Activated CD8-positive, alpha-beta memory T cell treated with anti-CD3 and anti-CD28 coated beads for 1 hour (primary cell): ENCODE results near the gene SPRY2.

ENCODE experiments used
- DNase-seq, 2 donors: peaks; one replicate each; pipeline ENCODE4 v3.0.0-alpha.2; 2020; ENCODE audit warnings: low read depth in 1 of 2; ENCODE audit errors: extremely low read depth in 1 of 2

The SPRY2 gene, protein sequence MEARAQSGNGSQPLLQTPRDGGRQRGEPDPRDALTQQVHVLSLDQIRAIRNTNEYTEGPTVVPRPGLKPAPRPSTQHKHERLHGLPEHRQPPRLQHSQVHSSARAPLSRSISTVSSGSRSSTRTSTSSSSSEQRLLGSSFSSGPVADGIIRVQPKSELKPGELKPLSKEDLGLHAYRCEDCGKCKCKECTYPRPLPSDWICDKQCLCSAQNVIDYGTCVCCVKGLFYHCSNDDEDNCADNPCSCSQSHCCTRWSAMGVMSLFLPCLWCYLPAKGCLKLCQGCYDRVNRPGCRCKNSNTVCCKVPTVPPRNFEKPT

DNA sequence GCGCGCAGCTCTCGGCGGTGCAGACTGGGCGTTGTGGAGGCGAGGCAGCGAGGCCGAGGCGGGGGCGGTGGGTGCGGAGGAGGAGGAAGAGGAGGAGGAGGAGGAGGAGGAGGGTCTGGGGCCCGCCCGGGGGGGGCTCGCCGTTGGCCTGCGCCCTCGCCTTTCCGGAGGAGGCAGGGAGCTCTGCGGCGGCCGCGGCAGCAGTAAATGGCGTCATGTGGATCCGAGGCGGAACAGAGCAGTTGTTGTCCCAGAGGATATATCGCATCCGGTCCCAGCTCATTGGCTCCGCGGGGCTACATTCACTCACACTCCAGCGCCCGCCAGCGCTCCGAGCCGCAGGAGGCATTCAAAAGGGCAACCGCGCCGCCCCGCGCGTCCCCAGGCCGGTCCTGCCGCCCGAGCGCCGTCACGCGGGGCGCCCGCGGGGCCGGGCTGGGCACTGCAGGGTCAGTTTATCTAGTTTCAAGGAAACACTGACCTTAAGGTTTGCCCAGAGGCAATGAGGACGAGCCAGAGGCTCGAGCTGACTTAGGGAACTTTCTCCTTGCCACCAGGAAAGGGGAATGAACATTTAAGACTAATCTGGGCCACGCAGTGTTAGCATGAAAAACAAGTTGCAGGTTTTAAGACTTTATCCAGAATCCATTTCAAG is at the start of gene SPRY2:
Gene SPRY2, minus strand, starts transcription at position 26 of the 655 bp plus-strand sequence. CDS start 3,421 bp downstream, outside the sequence.
- DNase-seq, result no peak

DNA sequence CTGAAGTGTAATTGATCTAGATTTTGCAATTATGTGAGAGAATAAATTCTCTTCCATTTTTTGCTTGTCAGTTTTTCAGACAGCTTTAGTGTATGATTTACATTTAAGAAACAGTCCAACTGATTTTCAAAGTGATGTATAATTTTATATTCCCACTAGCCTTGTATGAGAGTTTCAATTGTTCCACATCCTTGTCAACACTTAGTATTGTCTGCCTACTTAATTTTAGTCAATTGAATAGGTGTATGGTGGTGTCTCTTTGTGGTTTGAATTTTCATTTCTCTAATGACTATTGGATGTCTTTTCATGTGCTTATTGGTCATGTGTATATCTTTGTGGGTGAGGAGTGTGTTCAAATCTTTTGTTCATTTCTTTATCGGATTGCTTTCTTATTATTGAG is 49.4 kb upstream of the SPRY2 start:
- DNase-seq, result no peak

DNA sequence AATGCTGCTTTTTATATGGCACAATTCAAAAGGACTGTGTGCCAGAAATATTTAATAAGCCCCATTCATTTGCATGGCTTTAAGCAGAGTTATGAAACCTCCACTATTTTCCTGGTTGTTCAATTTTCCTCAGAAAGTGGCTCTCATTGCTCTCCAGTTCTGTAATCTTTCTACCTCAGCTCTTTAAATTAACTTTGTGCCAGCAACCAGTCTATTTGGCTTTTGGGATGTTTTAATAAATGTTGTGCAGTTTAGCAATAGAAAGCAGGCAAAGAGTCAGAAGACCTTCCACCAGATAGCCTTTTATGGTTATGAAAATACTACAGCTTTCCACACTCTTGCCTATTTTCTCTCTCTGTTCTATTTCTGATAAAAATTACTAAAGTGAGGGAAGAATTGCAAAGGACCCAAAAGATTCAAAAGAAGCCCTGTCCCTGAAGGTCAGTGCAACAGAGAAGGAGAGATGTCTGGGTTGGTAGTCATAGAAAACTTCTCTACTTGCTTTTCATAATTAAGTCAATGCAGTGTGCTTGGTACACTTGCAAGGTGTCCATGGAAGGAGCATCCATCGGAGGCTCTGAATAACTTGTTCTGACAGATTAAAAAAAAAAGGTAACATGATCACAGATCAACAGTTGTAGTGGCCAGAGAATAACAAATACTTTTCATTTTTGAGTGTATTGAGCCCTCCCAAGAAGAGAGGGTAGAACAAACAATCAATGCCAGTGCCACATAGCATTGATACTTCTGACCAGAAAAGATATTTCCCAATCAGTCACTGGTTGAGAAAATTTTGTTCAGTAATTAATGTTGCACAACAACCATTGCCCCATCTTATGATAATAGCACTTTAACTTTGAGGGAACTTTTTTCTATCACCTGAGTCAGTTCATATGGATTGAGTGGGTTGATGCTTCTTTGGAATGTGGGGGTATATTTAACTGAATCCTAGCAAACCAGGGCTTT is 48.4 kb upstream of the SPRY2 start:
- no peak for DNase-seq

DNA sequence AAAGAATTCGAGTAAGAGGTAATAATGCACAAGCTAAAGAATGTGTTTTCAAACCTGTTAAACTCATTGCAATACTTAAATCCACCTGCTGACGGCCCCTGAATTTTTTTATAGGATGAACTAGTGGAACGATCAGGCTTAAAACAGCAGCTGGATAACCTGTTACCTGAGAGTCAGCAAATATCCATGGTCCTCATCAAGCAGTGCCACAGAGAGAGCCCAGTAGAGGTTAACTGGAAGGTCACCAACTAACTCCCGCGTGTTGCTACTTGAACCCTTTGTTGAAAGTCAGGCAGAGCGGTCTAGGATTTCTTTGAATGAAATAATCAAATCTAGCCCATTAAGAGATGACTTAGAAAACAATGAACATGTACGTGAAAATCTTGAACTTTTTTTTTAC is 47.6 kb upstream of the SPRY2 start:
- DNase-seq, result no peak

DNA sequence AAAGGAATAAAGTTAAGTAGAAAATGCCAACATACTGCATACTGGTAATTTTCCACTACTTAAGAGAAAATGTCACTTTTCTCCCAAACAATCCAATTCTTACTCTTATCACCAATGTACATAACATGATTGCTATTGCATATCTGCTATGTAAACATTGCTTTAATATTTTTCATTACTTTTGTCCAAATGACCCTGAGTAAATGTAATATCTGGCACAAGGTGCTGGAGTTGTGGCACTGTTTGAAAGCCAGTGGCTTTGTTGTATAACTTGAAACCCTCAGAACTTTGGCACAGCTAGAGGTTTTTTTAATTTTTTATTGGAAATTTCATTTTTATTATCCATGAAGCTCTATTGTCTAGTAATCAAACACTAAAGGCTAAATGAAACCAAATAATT is 45.7 kb upstream of the SPRY2 start:
- DNase-seq, result no peak

DNA sequence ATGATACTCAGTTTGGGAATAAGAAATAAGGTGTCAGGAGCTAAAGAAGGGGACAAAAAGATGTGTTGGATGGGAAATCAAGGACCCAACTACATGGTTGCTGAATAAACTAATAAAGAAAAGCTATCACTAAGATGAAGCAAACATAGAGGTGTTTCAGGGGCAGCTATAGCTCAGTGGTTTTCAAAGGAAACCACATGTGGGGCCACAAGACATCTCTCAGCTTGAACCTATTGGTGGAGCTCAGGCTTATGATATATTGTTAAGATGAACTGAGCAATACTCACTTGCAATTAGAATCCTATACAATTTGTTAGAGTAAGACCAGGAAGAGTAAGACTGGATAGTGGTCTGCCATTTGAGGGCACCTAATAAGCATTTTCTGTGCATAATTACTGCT is 45.1 kb upstream of the SPRY2 start:
- no peak for DNase-seq

DNA sequence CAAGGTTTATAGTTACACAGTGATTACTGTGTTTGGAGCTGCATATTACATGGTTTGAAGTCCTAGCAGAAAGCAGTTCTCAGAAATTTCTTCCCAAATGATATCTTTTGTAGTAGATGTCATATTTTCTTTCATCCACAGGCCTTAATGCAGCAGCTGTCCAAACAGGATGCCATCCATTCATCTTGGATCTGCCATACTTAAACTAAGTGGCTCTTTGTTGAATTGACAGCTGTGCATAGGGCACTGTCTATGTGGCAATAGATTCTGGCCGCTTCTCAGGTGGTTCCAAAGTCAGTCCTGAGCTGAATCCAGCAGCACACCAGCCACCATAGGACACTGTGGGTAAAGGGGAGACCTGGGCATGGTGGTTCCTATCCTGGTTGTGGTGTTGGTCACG is 41.6 kb upstream of the SPRY2 start:
- DNase-seq, result no peak

DNA sequence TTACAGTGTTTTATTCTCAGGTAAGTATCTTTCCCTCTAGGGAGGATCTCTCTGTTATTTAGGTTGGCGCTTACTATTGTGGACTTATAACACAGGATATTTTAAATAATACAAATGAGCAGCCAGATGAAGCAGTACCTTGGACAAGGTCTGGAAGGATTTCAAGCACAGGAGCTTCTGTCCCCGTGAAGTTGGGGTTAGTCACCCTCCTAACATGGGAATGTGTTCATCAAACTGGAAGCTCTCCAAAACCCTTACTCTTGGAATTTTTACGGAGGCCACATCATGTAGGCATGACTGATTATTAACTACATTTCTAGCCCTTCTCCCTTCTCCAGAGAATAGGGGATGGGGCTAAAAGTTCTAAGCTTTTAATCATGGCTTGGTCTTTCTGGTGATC is 38.3 kb upstream of the SPRY2 start:
- DNase-seq, result no peak

DNA sequence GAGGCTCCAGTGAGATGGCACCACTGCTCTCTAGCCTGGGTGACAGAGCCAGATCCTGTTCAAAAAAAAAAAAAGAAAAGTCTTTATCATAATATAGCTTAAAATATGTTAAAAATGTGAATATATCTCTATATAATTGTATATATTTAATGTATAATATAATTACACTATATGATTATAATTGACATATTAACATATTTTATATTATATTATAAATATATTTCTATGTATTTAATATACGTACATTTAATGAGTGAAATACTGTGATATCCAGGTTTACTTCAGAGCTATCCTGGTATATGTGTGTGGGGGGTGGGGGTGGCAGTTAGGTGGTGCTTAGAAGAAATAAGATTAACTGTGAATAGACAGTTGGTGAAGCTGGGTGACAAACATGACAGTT is 35.6 kb upstream of the SPRY2 start:
- no peak for DNase-seq

DNA sequence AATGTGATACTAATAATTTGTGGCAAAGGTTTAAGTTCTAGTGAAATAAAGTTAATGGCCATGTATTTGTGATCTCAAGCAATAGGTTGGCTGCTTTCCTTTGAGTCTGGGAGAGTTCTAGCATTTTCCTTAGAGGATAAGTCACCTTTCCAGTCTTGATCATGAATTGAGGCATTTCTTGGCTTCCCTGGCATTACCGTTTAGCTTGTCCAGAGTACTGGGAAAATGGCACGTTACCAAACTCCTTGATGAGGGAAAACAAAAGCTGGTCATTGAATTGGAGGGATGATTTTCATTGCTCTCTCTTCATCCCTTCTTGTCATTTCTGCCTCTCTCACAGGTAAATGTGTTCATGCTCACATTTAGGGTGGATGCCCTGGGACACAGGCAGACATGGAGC is 34.0 kb upstream of the SPRY2 start:
- no peak for DNase-seq

DNA sequence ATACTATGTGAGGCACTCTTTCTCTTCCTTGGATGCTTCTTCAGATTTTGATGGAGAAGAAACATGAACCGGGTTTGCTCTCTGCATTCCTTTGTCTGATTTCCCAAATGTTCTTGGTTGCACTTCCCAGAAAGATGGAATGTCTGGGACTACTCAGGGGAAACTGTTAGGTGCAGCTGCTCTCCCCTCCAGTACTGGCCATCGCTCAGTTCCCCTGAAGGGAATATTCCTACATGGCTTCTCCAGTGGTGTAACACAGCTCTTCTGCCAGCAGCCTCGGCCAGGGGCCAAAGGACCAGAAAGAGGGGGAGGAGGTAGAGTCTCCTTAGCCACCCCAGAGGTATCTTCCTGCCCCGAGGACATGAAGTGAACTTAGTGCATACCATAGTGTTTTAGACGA is 33.5 kb upstream of the SPRY2 start:
- no peak for DNase-seq

DNA sequence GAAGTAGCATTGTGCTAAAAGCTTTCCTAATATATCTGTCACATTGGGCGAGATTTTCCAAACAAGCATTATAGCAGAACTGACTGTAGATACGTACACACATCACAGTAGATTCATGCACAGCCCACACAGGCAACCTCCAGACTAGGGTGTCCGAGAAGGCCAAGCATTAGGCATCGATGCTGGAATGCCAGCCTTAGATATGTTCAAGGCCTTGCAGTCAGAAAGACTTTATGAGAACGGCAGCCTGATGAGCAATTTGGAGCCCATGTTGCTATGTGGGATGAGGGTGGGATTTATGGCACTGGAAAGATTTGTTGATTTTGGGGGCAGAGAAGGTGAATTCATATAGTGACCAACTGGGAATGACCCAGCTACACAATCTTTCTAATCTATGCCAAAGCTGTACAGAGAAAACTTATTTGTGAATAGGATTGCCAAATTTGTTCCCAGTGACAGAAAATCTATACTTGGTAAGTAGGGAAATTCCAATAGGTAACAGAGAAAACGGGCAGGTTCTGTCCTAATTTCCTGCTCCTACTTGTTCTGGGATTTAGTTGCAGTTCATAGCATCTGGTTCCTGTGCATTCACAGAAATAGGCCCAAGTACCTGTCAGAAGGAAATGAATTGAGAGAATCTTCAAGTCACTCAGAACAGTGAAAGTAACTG is 31.0 kb upstream of the SPRY2 start:
- no peak for DNase-seq

DNA sequence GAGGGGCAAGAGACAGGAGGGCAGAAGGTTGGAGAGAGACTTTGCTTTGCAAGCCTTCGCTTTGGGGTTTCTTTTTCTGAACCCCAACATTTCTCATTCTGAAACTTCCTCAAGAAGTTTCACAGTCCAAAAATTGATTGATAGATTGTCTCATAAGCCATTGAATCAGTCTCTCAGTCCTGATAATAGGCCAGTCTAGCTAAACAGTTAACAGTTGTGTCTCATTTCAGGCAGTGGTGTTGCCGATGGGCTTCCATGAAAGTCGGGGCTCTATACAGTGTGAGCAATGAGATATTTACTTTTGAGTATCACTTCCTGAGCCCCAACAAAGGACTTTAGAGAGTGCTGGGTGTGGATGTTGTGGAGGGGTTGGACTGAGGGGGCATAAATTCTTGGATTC is 26.5 kb upstream of the SPRY2 start:
- no peak for DNase-seq

DNA sequence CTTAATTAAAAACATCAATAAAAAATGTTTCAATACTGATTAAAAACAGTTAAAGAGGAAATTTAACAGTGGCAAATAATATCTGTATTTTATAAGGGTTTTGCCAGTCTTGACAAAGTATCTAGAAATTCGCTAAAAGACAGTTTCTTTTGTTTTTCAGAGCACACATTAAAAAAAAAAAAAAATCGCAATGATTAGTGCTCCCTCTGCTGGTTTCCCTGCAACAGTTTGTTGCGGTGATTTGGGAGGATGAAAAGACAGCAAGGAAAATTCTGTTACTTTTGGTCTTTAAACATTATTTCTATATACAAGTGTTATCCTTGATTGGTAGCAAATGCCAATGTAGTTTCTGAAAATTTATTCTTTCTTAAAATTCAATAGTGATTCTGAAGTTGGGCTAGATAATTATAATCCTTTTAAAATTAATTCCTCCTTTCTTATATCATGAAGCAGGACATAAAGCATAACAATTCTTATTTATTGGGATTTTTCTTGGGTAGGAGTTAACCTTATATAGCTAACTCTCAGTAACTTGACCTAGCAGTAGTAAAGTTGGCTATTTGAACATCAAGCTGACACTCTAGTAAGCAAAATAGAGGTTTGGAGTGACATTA is 23.1 kb upstream of the SPRY2 start:
- no peak for DNase-seq

DNA sequence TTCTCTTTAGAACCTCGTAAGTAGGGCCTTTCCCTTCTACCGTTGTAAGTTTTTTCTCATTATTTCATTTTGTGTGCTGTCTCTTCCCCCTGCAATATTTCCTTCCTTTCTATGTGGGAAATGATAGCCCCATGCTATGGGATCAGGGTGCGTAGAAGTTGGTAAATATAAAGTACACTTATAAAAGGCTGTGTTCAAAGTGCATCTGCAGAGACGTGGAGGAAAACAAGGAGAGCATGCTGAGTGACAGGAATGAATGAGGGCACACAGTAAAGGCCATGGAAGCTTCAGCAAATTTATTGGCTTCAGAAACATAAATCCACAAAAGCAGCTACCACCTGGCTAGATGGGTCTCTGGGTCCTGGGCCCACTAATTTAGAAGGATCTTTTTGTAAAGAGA is 21.6 kb upstream of the SPRY2 start:
- DNase-seq, result no peak

DNA sequence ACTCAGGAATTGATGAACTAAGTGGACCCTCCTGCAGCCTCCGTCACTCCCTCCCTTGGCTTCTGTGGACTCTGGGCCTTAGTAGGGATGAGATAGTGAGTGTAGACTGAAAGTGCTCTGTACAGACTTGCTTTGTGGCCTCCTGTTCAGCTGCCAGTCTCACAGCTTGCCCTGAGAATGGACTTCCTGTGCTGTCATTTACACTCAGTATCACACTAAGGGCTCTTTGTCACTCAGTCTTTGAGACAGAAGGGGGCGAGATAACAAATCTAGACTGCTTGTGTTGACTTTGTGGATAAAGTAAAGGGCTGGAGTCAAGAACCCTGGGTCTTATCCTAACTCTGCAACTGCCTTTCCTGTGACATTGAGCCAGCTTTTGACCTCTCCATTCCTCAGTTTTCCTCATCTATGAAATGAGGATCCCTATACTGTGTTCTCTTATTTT is 21.0 kb upstream of the SPRY2 start:
- DNase-seq, result no peak

DNA sequence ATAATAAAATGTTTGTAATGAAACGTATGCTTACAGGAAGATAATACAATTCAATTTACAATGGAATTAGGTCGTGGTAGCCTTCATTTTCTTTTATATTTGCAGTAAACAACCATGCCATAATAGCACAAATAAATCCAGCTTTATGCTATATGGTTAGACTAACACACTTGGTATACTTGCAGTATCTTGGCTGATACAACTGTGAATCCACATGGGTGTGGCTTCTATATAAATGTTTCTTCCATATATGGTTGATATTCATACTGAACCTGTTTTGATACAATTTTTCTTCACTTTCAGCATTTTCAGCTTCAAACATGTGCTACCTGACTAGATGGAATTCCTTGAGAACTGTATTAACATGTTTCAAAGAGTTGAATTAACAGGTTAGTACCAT is 20.4 kb upstream of the SPRY2 start:
- DNase-seq, result no peak

DNA sequence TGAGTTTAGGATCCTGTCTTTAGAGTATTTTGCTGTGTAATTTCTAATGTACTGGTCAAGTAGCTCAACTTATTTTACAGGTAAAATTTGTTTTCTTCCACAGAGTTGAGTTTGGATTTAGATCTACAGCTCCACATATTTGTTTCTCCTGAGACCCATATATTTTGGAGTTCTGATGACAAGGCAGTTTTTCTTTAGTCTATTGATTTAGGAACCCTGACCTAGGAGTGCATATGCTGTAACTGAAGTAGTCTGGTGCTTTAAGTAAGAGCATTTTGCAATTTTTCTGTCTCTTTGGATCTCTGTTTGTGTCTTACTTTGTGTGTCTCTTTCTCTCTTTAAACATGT is 19.5 kb upstream of the SPRY2 start:
- DNase-seq, result no peak

DNA sequence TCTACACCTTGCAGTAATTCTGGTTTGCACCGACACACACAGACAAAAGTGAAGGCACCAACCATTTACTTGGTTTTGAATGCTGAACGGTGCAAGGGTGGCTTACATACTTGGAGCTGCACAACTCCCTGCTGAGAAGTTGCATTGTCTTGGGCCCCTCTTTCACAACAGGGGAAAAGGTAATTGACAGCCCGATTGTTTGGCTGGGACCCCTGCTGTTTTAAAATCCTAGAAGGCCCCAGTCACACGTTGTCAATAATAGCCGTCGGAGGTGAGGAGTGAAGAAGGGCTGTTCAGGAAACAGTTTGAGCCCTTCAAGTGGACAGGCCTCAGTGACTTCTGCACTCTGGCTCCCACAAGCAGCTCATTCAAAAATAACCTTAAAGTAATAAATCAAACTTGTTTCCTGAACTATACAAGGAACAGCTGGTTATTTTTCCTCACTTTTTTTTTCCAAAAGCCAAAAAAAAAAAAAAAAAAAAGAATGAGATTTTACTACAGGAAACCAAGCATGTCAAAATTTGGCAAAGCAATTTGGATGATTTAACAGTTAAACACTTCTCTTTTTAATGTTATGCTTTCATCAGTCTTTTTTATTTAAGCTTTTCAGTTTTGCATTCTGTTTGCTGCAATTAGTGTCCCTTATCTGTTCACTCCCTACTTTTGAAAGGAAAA is 19.0 kb upstream of the SPRY2 start:
- DNase-seq, result no peak

DNA sequence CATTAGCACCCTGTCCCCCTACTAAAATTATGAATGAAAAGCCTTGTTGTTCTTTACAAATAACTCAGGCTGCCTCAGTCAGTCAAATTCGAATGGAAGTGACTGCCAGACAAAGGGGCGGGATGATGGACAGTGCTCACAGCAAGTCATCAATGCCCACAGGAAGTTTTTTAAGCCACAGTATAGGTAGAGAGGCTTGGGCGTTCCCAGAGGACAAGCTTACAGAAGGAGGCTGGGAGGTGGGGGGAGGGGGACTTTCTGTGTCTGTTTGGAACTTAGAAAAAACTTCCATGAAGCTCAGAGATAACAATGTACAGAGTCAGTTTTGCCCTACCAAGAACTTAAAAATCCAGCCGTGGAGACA is 18.5 kb upstream of the SPRY2 start:
- DNase-seq, result no peak
